Activated CD4-positive, alpha-beta memory T cell treated with anti-CD3 and anti-CD28 coated beads for 36 hours (primary cell): ENCODE data around the gene DNAJC11. TPM values are rescaled to one million over a fixed set of nuclear protein-coding genes. Genes with fewer than 3 reads are reported as not detected.

Experiments used
- CTCF ChIA-PET: fragments of 350-600 bp; sonication (Branson Sonifier 250); formaldehyde crosslinking; loops from one replicate; lab custom pipeline; 2021; ENCODE audit warnings: antibody characterized with exemption, inconsistent platforms; lab: Charles Lee
- POLR2A ChIA-PET: fragments of 350-600 bp; sonication (Branson Sonifier 250); formaldehyde crosslinking; loops from one replicate; lab custom pipeline; 2021; ENCODE audit warnings: antibody characterized with exemption; lab: Charles Lee
- DNase-seq: peaks from one replicate; pipeline ENCODE4 v3.0.0-alpha.2; 2020
- H3K27ac Mint-ChIP-seq: one replicate; pipeline ENCODE4 v1.8.0; 2021; ENCODE audit warnings: mixed read lengths
- H3K27me3 Mint-ChIP-seq: one replicate; pipeline ENCODE4 v1.8.0; 2021; ENCODE audit warnings: mixed read lengths
- H3K36me3 Mint-ChIP-seq: one replicate; pipeline ENCODE4 v1.8.0; 2021; ENCODE audit warnings: mixed read lengths
- H3K4me1 Mint-ChIP-seq: one replicate; pipeline ENCODE4 v1.8.0; 2021; ENCODE audit warnings: low read depth, mixed read lengths
- H3K4me3 Mint-ChIP-seq: one replicate; pipeline ENCODE4 v1.8.0; 2021; ENCODE audit warnings: mild to moderate bottlenecking, mixed read lengths
- H3K9me3 Mint-ChIP-seq: one replicate; pipeline ENCODE4 v1.8.0; 2021; ENCODE audit warnings: mixed read lengths
- intact Hi-C: fragments of 100-400 bp; cut with micrococcal nuclease; formaldehyde crosslinking; loops from one replicate; pipeline ENCODE4 v1.15.1; 2023
- total RNA-seq, 2 experiments: library from RNA; stranded (reverse); gene quantifications; one replicate each; pipeline ENCODE4 v1.2.3, GENCODE V29; 2021

Gene DNAJC11
- total RNA-seq, 2 experiments from 2014 or later = 35.5 to 38.3 TPM

- POLR2A ChIA-PET = no interaction called here
- DNase-seq = no peak
- H3K36me3 Mint-ChIP-seq = peaks cover 27% of the 10 kb centered on the region
- no peaks in the 10 kb centered on the region for H3K27me3 Mint-ChIP-seq
- H3K9me3 Mint-ChIP-seq = no peaks in the 10 kb centered on the region
- no peak overlapping the region for H3K4me3 Mint-ChIP-seq
- H3K4me1 Mint-ChIP-seq = peaks cover 18% of the 10 kb centered on the region
- CTCF ChIA-PET = interaction anchor here (1.5 kb wide), 1 partner anchor 141 kb away, joined by 4 read pairs; no protein-coding TSS in a partner anchor
- no peak overlapping the region for H3K27ac Mint-ChIP-seq
- intact Hi-C loops = no loop called here
These were observed 70.6 kb downstream of the DNAJC11 start for GRCh38 chr1:6631058-6631457.

GRCh38 chr1:6630027-6630426 is 71.6 kb downstream of the DNAJC11 start:
- Mint-ChIP-seq H3K36me3 (peaks cover 27% of the 10 kb centered on the region), H3K9me3 (no peaks in the 10 kb centered on the region), H3K4me1 (peaks cover 20% of the 10 kb centered on the region), H3K4me3 (no peak overlapping the region), H3K27ac (no peak overlapping the region), H3K27me3 (no peaks in the 10 kb centered on the region)
- POLR2A ChIA-PET = no interaction called here
- intact Hi-C loops = no loop called here
- CTCF ChIA-PET = interaction anchor here (1.0 kb wide), 1 partner anchor 10 kb away, joined by 3 read pairs; no protein-coding TSS in a partner anchor
- DNase-seq = no peak

GRCh38 chr1:6628971-6629479 is 72.6 kb downstream of the DNAJC11 start:
- ChIA-PET CTCF (interaction anchor here (1.1 to 1.2 kb wide), 2 partner anchors 27 to 143 kb away, joined by 3 read pairs; partner anchors contain the start of gene KLHL21), POLR2A (no interaction called here)
- no peak overlapping the region for H3K4me3 Mint-ChIP-seq
- H3K9me3 Mint-ChIP-seq = no peaks in the 10 kb centered on the region
- H3K36me3 Mint-ChIP-seq = peaks cover 19% of the 10 kb centered on the region
- H3K27ac Mint-ChIP-seq = no peak overlapping the region
- intact Hi-C loops = loop anchor here (5.0 kb wide), 1 partner anchor 137 kb away; the partner anchor contains the start of gene PLEKHG5
- DNase-seq = no peak
- H3K4me1 Mint-ChIP-seq = peaks cover 25% of the 10 kb centered on the region
- H3K27me3 Mint-ChIP-seq = no peaks in the 10 kb centered on the region

GRCh38 chr1:6627841-6628545 is 73.6 kb downstream of the DNAJC11 start:
- POLR2A ChIA-PET = no interaction called here
- no peak overlapping the region for H3K4me3 Mint-ChIP-seq
- intact Hi-C loops = loop anchor here (5.0 kb wide), 1 partner anchor 136 kb away; the partner anchor contains the start of gene PLEKHG5

GRCh38 chr1:6627031-6627430 is 74.6 kb downstream of the DNAJC11 start:
- ChIA-PET POLR2A (no interaction called here), CTCF (interaction anchor here (1.0 kb wide), 1 partner anchor 104 kb away, joined by 3 read pairs; no protein-coding TSS in a partner anchor)
- Mint-ChIP-seq H3K27ac (no peak overlapping the region), H3K27me3 (no peaks in the 10 kb centered on the region), H3K4me3 (peak overlapping the region; percentile 62), H3K4me1 (peaks cover 25% of the 10 kb centered on the region), H3K36me3 (peaks cover 20% of the 10 kb centered on the region), H3K9me3 (no peaks in the 10 kb centered on the region)
- DNase-seq = no peak
- intact Hi-C loops = loop anchor here (5.0 kb wide), 1 partner anchor 135 kb away; the partner anchor contains the start of gene PLEKHG5

More at GRCh38 chr1:6627841-6628545, 73.6 kb downstream of the DNAJC11 start:
- Mint-ChIP-seq H3K27ac (peak overlapping the region; percentile 6), H3K27me3 (no peaks in the 10 kb centered on the region), H3K36me3 (peaks cover 16% of the 10 kb centered on the region), H3K9me3 (no peaks in the 10 kb centered on the region), H3K4me1 (peaks cover 25% of the 10 kb centered on the region)
- no peak for DNase-seq
- CTCF ChIA-PET = interaction anchor here (1.1 to 1.2 kb wide), 2 partner anchors 26 to 142 kb away, joined by 3 read pairs; partner anchors contain the start of gene KLHL21

- Mint-ChIP-seq H3K4me1 (peaks cover 25% of the 10 kb centered on the region), H3K27me3 (no peaks in the 10 kb centered on the region), H3K9me3 (no peaks in the 10 kb centered on the region), H3K4me3 (peak overlapping the region; percentile 91), H3K36me3 (peaks cover 25% of the 10 kb centered on the region), H3K27ac (peak overlapping the region; percentile 71)
- intact Hi-C loops = loop anchor here (1.0 to 5.0 kb wide), 3 partner anchors 12 to 133 kb away; partner anchors contain the start of genes PHF13 and PLEKHG5
- ChIA-PET POLR2A (no interaction called here), CTCF (interaction anchor here (1.0 to 1.1 kb wide), 2 partner anchors 21 to 71 kb away, joined by 3 to 4 read pairs; partner anchors contain the start of gene NOL9)
- DNase-seq = peak; percentile 43
These were observed 75.9 kb downstream of the DNAJC11 start for GRCh38 chr1:6625584-6626149.

- Mint-ChIP-seq H3K27ac (peak within 1 kb of the TSS; percentile 71), H3K36me3 (peaks cover 27% of the 10 kb centered on the region), H3K4me1 (peaks cover 25% of the 10 kb centered on the region), H3K9me3 (no peaks in the 10 kb centered on the region), H3K4me3 (peak within 1 kb of the TSS; percentile 91), H3K27me3 (no peaks in the 10 kb centered on the region)
- ChIA-PET POLR2A (interaction anchor here (1.2 to 1.6 kb wide), 2 partner anchors 23 to 25 kb away, joined by 4 to 7 read pairs; partner anchors contain the start of gene KLHL21), CTCF (interaction anchor here (0.7 to 1.1 kb wide), 3 partner anchors 20 to 71 kb away, joined by 3 to 4 read pairs (median 3); partner anchors contain the start of gene NOL9)
- peak; percentile 93 for DNase-seq
- intact Hi-C loops = loop anchor here (1.0 to 5.0 kb wide), 3 partner anchors 12 to 133 kb away; partner anchors contain the start of genes PHF13 and PLEKHG5
These were observed 76.7 kb downstream of the DNAJC11 start, which contains the start of gene THAP3 for GRCh38 chr1:6624710-6625583. Gene THAP3 (plus strand): TSS chr1:6624868. CDS start chr1:6625219, 351 bp downstream.

GRCh38 chr1:6623269-6623965 is 78.2 kb downstream of the DNAJC11 start:
- Mint-ChIP-seq H3K4me1 (peaks cover 25% of the 10 kb centered on the region), H3K27ac (no peak overlapping the region), H3K36me3 (peaks cover 29% of the 10 kb centered on the region), H3K9me3 (no peaks in the 10 kb centered on the region), H3K4me3 (no peak overlapping the region), H3K27me3 (no peaks in the 10 kb centered on the region)
- ChIA-PET CTCF (interaction anchor here (1.3 kb wide), 1 partner anchor 69 kb away, joined by 5 read pairs; the partner anchor contains the start of gene NOL9), POLR2A (interaction anchor here (0.5 to 1.6 kb wide), 2 partner anchors 20 to 21 kb away, joined by 3 to 7 read pairs; partner anchors contain the start of gene KLHL21)
- no peak for DNase-seq
- intact Hi-C loops = no loop called here

- peaks cover 30% of the 10 kb centered on the region for H3K36me3 Mint-ChIP-seq
- no peak overlapping the region for H3K4me3 Mint-ChIP-seq
- peaks cover 21% of the 10 kb centered on the region for H3K4me1 Mint-ChIP-seq
- POLR2A ChIA-PET = interaction anchor here (0.5 to 0.9 kb wide), 2 partner anchors 17 to 19 kb away, joined by 3 read pairs; no protein-coding TSS in a partner anchor
- no peaks in the 10 kb centered on the region for H3K27me3 Mint-ChIP-seq
- CTCF ChIA-PET = no interaction called here
- no peaks in the 10 kb centered on the region for H3K9me3 Mint-ChIP-seq
- no peak overlapping the region for H3K27ac Mint-ChIP-seq
- intact Hi-C loops = no loop called here
- DNase-seq = no peak
These were observed 79.0 kb downstream of the DNAJC11 start for GRCh38 chr1:6622396-6623152.
